GM21786 (cell line): ENCODE results near the gene KYNU.
A peak's percentile ranks its signal among the peaks of the same experiment; 100 is the strongest.
"Not testable (repeated sequence)": the region's sequence is repeated elsewhere in the genome, so short reads cannot be mapped to it uniquely, and the experiment has no call there.

ENCODE experiments used
- ATAC-seq: cut with Tn5 transposase; IDR thresholded peaks from one replicate; pipeline ENCODE4 v1.9.1; 2021; ENCODE audit not compliant: unreplicated experiment

Gene KYNU

GRCh38 chr2:142997231-142997630 is 119.8 kb downstream of the KYNU start:
- no peak for ATAC-seq

GRCh38 chr2:143000599-143000998 is 123.1 kb downstream of the KYNU start:
- no peak for ATAC-seq

- ATAC-seq = no peak
Observed at GRCh38 chr2:143001501-143001900, 124.0 kb downstream of the KYNU start.

- ATAC-seq = no peak
Observed at GRCh38 chr2:143015656-143016055, 138.2 kb downstream of the KYNU start.

GRCh38 chr2:143026411-143027054 is 149.1 kb downstream of the KYNU start:
- ATAC-seq = no peak

GRCh38 chr2:143029141-143029540 is 151.7 kb downstream of the KYNU start:
- no peak for ATAC-seq

- ATAC-seq = no peak
Observed at GRCh38 chr2:143030127-143030526, 152.7 kb downstream of the KYNU start.

- peak; percentile 90 for ATAC-seq
Observed at GRCh38 chr2:143034292-143035074, 157.0 kb downstream of the KYNU start.

GRCh38 chr2:143051465-143051864 is 174.0 kb downstream of the KYNU start:
- no peak for ATAC-seq

GRCh38 chr2:143053437-143053836 is 176.0 kb downstream of the KYNU start:
- ATAC-seq = not testable (repeated sequence)

- ATAC-seq = no peak
Observed at GRCh38 chr2:143056550-143056949, 179.1 kb downstream of the KYNU start.

- no peak for ATAC-seq
Observed at GRCh38 chr2:143058851-143059250, 181.4 kb downstream of the KYNU start.

- ATAC-seq = no peak
Observed at GRCh38 chr2:143063612-143064200, 186.2 kb downstream of the KYNU start.

GRCh38 chr2:143068094-143068493 is 190.6 kb downstream of the KYNU start:
- no peak for ATAC-seq

GRCh38 chr2:143068509-143068908 is 191.0 kb downstream of the KYNU start:
- no peak for ATAC-seq

- ATAC-seq = no peak
Observed at GRCh38 chr2:143070704-143071103, 193.2 kb downstream of the KYNU start.

- no peak for ATAC-seq
Observed at GRCh38 chr2:143071185-143071876, 193.9 kb downstream of the KYNU start.

- ATAC-seq = not testable (repeated sequence)
Observed at GRCh38 chr2:143074913-143075312, 197.4 kb downstream of the KYNU start.

GRCh38 chr2:143075711-143076110 is 198.2 kb downstream of the KYNU start:
- no peak for ATAC-seq

- ATAC-seq = no peak
Observed at GRCh38 chr2:143078104-143078503, 200.6 kb downstream of the KYNU start.

- ATAC-seq = no peak
Observed at GRCh38 chr2:143081616-143082015, 204.2 kb downstream of the KYNU start.

GRCh38 chr2:143083636-143084035 is 206.2 kb downstream of the KYNU start:
- peak; percentile 39 for ATAC-seq
